NT2/D1 (cell line): Measurements from ENCODE around the gene MRPS23.

Experiments used
- SUZ12 ChIP-seq: IDR thresholded peaks from 2 replicates; pipeline ENCODE4 v1.6.1; 2011; ENCODE audit not compliant: insufficient read length, insufficient read depth; ENCODE audit errors: extremely low read depth
- YY1 ChIP-seq: IDR thresholded peaks from 2 replicates; pipeline ENCODE4 v1.6.1; 2011; ENCODE audit not compliant: insufficient read length, insufficient read depth
- ZNF274 ChIP-seq: IDR thresholded peaks from 2 replicates; pipeline ENCODE4 v1.6.1; 2011; ENCODE audit warnings: mild to moderate bottlenecking, low read depth, low read length

DNA sequence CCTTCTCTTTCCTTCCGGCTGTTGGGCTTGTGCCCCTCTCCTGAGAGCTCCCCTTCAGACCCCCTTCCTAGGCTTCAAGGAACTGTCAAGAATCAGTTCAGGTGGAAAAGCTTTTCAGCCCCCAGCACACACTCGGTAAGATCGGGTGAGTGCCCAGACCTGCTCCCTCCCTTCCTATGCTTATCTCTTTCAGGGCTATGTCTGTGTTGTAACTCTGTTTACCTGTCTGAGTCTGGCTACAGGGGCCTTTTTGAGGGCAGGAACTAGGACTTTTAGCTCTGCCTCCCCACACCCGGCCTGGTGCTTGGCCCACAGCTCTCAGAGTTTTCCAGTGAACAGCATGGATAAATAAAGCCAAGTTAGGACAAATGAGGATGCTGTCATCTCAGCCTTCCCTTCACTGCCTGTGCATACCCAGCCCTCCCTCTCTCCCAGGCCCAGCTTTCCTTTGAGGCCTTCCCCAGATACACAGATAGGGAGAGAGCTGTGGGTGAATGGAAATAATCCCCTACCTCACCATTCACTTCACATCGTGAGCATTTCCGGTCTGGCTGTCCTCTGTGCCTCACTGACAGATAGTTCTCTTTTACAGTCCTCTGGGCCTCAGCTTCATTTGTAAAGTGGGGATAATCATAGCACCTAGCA lies 5.7 kb upstream of the MRPS23 start:
- TF ChIP-seq YY1 (no peak), ZNF274 (no peak), SUZ12 (no peak)
